Osteoblast (primary cell): ENCODE results near the gene SIRT3. TPM values are rescaled to one million over a fixed set of nuclear protein-coding genes. Genes with fewer than 3 reads are reported as not detected.

ENCODE experiments used
- DNase-seq: peaks from one replicate; pipeline ENCODE4 v3.0.0; 2011; ENCODE audit warnings: low spot score, mixed read lengths; ENCODE audit not compliant: insufficient read length; ENCODE audit errors: missing footprints
- H2AFZ ChIP-seq: 2 replicates; pipeline ENCODE4 v1.6.0; 2011; ENCODE audit warnings: mild to moderate bottlenecking, low read length
- H3K27ac ChIP-seq: 2 replicates; pipeline ENCODE4 v1.5.1; 2011; ENCODE audit warnings: mild to moderate bottlenecking, low read depth, low read length, moderate library complexity
- H3K27me3 ChIP-seq: 2 replicates; pipeline ENCODE4 v1.6.0; 2012; ENCODE audit warnings: mild to moderate bottlenecking, control low read depth, inconsistent platforms, low read length, moderate library complexity; ENCODE audit not compliant: insufficient read depth
- H3K36me3 ChIP-seq: 2 replicates; pipeline ENCODE4 v1.5.1; 2011; ENCODE audit warnings: mild to moderate bottlenecking, low read length, control low read depth, moderate library complexity; ENCODE audit not compliant: insufficient read depth
- H3K4me1 ChIP-seq: 2 replicates; pipeline ENCODE4 v1.5.1; 2011; ENCODE audit warnings: mild to moderate bottlenecking, low read length, control low read depth, moderate library complexity; ENCODE audit not compliant: insufficient read depth
- H3K4me2 ChIP-seq: 2 replicates; pipeline ENCODE4 v1.6.0; 2011; ENCODE audit warnings: mild to moderate bottlenecking, low read length; ENCODE audit not compliant: insufficient read depth
- H3K4me3 ChIP-seq: fragments of 200-600 bp; sonication (generic); 3 replicates; pipeline ENCODE4 v1.5.1; 2012; ENCODE audit warnings: mild to moderate bottlenecking, low read length, inconsistent platforms; ENCODE audit not compliant: insufficient read depth
- H3K79me2 ChIP-seq: 2 replicates; pipeline ENCODE4 v1.6.0; 2012; ENCODE audit warnings: mild to moderate bottlenecking, low read length, control low read depth, inconsistent platforms; ENCODE audit not compliant: insufficient read depth
- H3K9me3 ChIP-seq: 2 replicates; pipeline ENCODE4 v1.5.1; 2011; ENCODE audit warnings: low read depth, low read length, control low read depth
- H4K20me1 ChIP-seq: 2 replicates; pipeline ENCODE4 v1.6.0; 2012; ENCODE audit warnings: mild to moderate bottlenecking, low read length, control low read depth; ENCODE audit not compliant: insufficient read depth
- total RNA-seq: library from RNA; depleted of rRNA; stranded (reverse); fragments of >200 nt; gene quantifications from 2 replicates; pipeline ENCODE4 v1.2.3, GENCODE V29; 2012
- TF ChIP-seq, protein P1 (sequence below): IDR thresholded peaks from 2 replicates; pipeline ENCODE4 v1.5.1; 2011; ENCODE audit warnings: mild to moderate bottlenecking, low read depth, low read length, moderate library complexity; ENCODE audit errors: extremely low read depth

SIRT3 gene
- total RNA-seq, 1 donor = 11.2 TPM

DNA sequence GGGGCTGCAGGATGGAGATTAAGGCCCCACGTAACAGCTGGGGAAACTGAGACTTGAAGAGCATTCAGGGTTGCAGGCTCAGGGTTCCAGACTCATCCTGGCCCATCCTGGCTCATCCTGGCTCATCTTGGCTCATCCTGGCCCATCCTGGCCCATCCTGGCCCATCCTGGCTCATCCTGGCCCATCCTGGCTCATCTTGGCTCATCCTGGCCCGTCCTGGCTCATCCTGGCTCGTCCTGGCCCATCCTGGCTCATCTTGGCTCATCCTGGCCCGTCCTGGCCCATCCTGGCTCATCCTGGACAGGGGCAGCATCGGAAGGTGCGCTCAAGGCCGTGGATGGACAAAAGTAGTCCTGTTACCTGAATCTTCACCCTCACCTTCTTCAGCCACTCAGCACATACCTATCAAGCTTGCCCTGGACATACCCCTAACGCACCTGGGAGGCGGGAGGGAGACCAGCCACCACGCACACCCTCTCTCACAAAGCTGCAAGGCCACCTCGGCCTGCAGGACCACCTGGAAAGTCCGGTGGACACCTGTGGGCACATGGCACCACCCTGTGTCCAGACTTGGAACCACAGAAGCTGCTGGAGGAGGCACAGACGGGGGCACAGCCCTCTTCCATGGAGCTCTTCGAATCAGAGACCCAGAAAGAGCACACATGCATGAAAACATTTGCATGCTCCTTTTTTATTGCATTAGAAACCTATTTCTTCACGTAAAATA, 21.8 kb upstream of the SIRT3 start:
- H3K4me3 ChIP-seq = no peak overlapping the region
- DNase-seq = peak; percentile 81
- H3K9me3 ChIP-seq = no peaks in the 10 kb centered on the region
- H3K79me2 ChIP-seq = no peaks in the 10 kb centered on the region
- H3K27me3 ChIP-seq = peaks cover 11% of the 10 kb centered on the region
- TF ChIP-seq, protein P1, sequence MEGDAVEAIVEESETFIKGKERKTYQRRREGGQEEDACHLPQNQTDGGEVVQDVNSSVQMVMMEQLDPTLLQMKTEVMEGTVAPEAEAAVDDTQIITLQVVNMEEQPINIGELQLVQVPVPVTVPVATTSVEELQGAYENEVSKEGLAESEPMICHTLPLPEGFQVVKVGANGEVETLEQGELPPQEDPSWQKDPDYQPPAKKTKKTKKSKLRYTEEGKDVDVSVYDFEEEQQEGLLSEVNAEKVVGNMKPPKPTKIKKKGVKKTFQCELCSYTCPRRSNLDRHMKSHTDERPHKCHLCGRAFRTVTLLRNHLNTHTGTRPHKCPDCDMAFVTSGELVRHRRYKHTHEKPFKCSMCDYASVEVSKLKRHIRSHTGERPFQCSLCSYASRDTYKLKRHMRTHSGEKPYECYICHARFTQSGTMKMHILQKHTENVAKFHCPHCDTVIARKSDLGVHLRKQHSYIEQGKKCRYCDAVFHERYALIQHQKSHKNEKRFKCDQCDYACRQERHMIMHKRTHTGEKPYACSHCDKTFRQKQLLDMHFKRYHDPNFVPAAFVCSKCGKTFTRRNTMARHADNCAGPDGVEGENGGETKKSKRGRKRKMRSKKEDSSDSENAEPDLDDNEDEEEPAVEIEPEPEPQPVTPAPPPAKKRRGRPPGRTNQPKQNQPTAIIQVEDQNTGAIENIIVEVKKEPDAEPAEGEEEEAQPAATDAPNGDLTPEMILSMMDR = peak; percentile 17
- H3K36me3 ChIP-seq = peaks cover 5% of the 10 kb centered on the region
- H3K27ac ChIP-seq = no peak overlapping the region
- H2AFZ ChIP-seq = no peak overlapping the region
- H4K20me1 ChIP-seq = no peaks in the 10 kb centered on the region
- H3K4me1 ChIP-seq = no peaks in the 10 kb centered on the region
- H3K4me2 ChIP-seq = no peak overlapping the region

DNA sequence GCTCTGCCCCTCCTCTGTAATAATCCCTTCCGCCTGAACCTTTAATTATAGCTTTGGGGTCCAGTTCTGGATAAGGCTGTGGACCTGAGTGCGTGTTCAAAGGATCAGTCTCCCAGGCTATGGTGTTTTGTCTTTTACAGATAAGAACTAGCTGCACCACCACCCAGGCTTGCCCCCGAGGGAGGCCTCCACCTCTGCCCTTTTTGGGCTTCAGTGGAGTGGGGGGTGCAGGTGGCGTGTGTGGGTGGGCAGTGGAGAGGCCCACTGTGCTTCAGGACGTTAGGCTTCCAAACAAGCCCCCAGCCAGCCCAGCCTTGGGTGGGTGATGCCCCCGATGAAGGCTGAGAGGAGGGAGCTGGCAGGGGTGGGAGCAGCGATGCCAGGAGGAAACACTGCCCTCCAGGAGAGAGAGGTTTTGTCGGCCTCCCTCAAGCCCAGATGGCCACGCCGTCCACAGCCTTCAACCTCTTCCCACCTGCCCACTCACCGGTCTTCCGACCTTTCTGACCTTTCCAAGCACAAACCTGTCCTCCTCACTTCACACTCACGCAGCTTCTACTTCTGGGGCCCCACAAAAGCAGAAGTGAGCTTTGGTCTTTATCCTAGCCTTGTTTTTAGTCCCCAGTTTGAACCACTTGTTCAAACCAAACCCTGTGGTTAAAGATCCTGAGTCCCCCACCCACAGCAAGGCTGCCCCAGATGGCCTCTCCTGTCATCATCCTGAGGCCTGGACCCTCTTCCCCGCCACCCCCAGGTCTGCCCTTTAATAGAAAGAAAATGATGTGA, 21.0 kb upstream of the SIRT3 start:
- no peak for DNase-seq
- H3K9me3 ChIP-seq = no peaks in the 10 kb centered on the region
- no peak overlapping the region for H2AFZ ChIP-seq
- H3K4me2 ChIP-seq = no peak overlapping the region
- H3K4me3 ChIP-seq = no peak overlapping the region
- H3K27me3 ChIP-seq = peaks cover 11% of the 10 kb centered on the region
- no peak overlapping the region for H3K27ac ChIP-seq
- TF ChIP-seq, protein P1 = no peak
- no peaks in the 10 kb centered on the region for H3K4me1 ChIP-seq
- H3K36me3 ChIP-seq = peaks cover 13% of the 10 kb centered on the region
- no peaks in the 10 kb centered on the region for H4K20me1 ChIP-seq
- H3K79me2 ChIP-seq = no peaks in the 10 kb centered on the region

DNA sequence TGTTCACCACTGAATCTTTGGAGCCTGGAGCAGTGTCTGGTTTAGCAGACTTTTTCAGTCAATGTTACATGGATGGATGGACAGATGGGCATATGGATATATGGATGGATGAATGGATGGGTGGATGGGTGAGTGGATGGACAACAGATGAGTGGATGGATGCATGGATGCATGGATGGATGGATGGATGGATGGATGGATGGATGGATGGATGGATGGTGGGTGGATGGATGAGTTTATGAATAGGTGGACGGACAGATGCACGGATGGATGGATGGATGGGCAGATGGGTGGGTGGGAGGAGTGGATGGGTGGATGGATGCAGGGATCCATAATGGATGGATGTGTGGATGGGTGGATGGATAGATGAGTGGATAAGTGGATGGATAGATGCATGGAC, 19.7 kb upstream of the SIRT3 start:
- H3K36me3 ChIP-seq = peaks cover 25% of the 10 kb centered on the region
- TF ChIP-seq, protein P1 = no peak

GRCh38 chr11:255176-255575, 19.0 kb upstream of the SIRT3 start:
- H3K27me3 ChIP-seq = peaks cover 11% of the 10 kb centered on the region
- peaks cover 32% of the 10 kb centered on the region for H3K36me3 ChIP-seq
- H3K79me2 ChIP-seq = no peaks in the 10 kb centered on the region
- H3K4me1 ChIP-seq = no peaks in the 10 kb centered on the region
- H4K20me1 ChIP-seq = peaks cover 3% of the 10 kb centered on the region
- no peaks in the 10 kb centered on the region for H3K9me3 ChIP-seq
- no peak overlapping the region for H2AFZ ChIP-seq
- H3K27ac ChIP-seq = no peak overlapping the region
- no peak for DNase-seq
- no peak overlapping the region for H3K4me3 ChIP-seq
- no peak overlapping the region for H3K4me2 ChIP-seq
- TF ChIP-seq, protein P1 = no peak

More for the DNA sequence above, 19.7 kb upstream of the SIRT3 start:
- Histone ChIP-seq H3K27me3 (peaks cover 11% of the 10 kb centered on the region), H3K79me2 (no peaks in the 10 kb centered on the region), H4K20me1 (no peaks in the 10 kb centered on the region), H2AFZ (no peak overlapping the region), H3K4me3 (no peak overlapping the region), H3K4me2 (no peak overlapping the region), H3K4me1 (no peaks in the 10 kb centered on the region), H3K27ac (no peak overlapping the region), H3K9me3 (no peaks in the 10 kb centered on the region)
- DNase-seq = no peak
